ENCODE measurements around the gene BLVRA.

DNA sequence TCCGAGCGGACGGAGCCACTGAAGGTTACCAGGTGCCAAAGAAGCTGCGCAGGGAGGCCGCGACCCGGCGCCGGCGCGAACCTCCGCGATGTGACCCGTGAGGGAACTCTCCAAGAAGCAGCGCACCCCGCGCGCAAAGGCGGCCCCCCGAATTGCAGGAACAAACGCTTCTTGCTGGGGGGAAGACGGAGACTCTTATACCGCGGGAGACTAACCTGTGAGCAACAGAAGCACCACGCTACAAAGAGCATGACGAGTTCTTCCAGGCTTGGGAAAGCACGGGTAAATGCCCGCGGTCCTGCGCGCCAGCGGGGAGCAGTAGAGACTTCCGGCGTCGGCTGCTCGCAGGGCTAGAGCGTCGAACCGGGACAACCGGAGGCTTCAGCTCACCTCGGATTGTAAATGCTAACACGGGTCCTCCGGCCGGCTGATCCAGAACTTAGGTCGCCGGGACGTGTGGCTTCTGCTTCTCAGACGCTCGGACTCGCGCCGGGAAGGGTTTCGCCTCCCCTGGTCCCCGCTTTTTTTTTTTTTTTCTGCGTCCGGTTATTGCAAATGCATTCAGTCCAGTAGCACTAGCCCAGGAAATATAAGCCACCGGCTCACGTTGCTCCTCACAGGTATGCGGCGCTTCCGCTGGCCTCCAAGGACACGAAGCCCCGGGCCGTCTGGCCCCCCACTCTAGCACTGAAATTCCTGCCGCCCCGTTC, 29.1 kb upstream of the BLVRA start, which contains the start of gene COA1:
- TF ChIP-seq, protein P1, sequence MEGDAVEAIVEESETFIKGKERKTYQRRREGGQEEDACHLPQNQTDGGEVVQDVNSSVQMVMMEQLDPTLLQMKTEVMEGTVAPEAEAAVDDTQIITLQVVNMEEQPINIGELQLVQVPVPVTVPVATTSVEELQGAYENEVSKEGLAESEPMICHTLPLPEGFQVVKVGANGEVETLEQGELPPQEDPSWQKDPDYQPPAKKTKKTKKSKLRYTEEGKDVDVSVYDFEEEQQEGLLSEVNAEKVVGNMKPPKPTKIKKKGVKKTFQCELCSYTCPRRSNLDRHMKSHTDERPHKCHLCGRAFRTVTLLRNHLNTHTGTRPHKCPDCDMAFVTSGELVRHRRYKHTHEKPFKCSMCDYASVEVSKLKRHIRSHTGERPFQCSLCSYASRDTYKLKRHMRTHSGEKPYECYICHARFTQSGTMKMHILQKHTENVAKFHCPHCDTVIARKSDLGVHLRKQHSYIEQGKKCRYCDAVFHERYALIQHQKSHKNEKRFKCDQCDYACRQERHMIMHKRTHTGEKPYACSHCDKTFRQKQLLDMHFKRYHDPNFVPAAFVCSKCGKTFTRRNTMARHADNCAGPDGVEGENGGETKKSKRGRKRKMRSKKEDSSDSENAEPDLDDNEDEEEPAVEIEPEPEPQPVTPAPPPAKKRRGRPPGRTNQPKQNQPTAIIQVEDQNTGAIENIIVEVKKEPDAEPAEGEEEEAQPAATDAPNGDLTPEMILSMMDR (optimal IDR thresholded peaks at IDR 0.05 in 1 of 3, IDR thresholded peaks at IDR 0.05 in 1 of 3, conservative IDR thresholded peaks at IDR 0.05 in 1 of 3; ENCODE audit: extremely low read depth in 1 of 3, insufficient read depth in 2 of 3, low read length in 3 of 3): peak in 1 of 3 experiments; percentile 3
- TF ChIP-seq EZH2 (IDR thresholded peaks at IDR 0.05; ENCODE audit: low read length): no peak
